Neural crest cell (in vitro differentiated cells): ENCODE measurements around the gene CELF6. TPM values are rescaled to one million over a fixed set of nuclear protein-coding genes. Genes with fewer than 3 reads are reported as not detected.
A peak's percentile ranks its signal among the peaks of the same experiment; 100 is the strongest.

Source experiments
- DNase-seq: peaks from one replicate; pipeline ENCODE4 v3.0.0; 2021; ENCODE audit warnings: low read depth, mixed read lengths, low spot score
- H3K27ac Mint-ChIP-seq: one replicate; pipeline ENCODE4 v1.8.0; 2021; ENCODE audit warnings: mild to moderate bottlenecking, mixed read lengths; ENCODE audit not compliant: unreplicated experiment
- H3K27me3 Mint-ChIP-seq: 2 replicates; pipeline ENCODE4 v1.8.0; 2021; ENCODE audit warnings: low read depth, mild to moderate bottlenecking, mixed read lengths
- H3K36me3 Mint-ChIP-seq: 2 replicates; pipeline ENCODE4 v1.8.0; 2021; ENCODE audit warnings: low read depth, mild to moderate bottlenecking, mixed read lengths
- H3K4me1 Mint-ChIP-seq: 2 replicates; pipeline ENCODE4 v1.8.0; 2021; ENCODE audit warnings: mixed read lengths
- H3K4me3 Mint-ChIP-seq: one replicate; pipeline ENCODE4 v1.8.0; 2021; ENCODE audit warnings: mild to moderate bottlenecking, mixed read lengths
- H3K9me3 Mint-ChIP-seq: 2 replicates; pipeline ENCODE4 v1.8.0; 2021; ENCODE audit warnings: mixed read lengths
- CTCF ChIP-seq: fragments of 200-600 bp; sonication (generic); conservative IDR thresholded peaks from 2 replicates; pipeline ENCODE4 v1.5.0; 2021; ENCODE audit warnings: antibody characterized with exemption, mild to moderate bottlenecking
- total RNA-seq: library from RNA; stranded (reverse); gene quantifications from 2 replicates; pipeline ENCODE4 v1.2.1, GENCODE V29; 2021

Gene CELF6
- total RNA-seq, 1 donor from 2014 or later = 1.3 TPM

- H3K4me1 Mint-ChIP-seq = no peaks in the 10 kb centered on the region
- TF ChIP-seq CTCF = no peak
- H3K9me3 Mint-ChIP-seq = no peaks in the 10 kb centered on the region
- H3K36me3 Mint-ChIP-seq = no peaks in the 10 kb centered on the region
- no peak overlapping the region for H3K27ac Mint-ChIP-seq
- no peak overlapping the region for H3K4me3 Mint-ChIP-seq
- H3K27me3 Mint-ChIP-seq = no peaks in the 10 kb centered on the region
- DNase-seq = no peak
These were observed 18.8 kb upstream of the CELF6 start for GRCh38 chr15:72338617-72339321.

GRCh38 chr15:72338148-72338547 lies 18.2 kb upstream of the CELF6 start:
- H3K27me3 Mint-ChIP-seq = no peaks in the 10 kb centered on the region
- H3K36me3 Mint-ChIP-seq = no peaks in the 10 kb centered on the region
- H3K4me3 Mint-ChIP-seq = no peak overlapping the region
- TF ChIP-seq CTCF = no peak
- no peaks in the 10 kb centered on the region for H3K9me3 Mint-ChIP-seq
- H3K4me1 Mint-ChIP-seq = no peaks in the 10 kb centered on the region
- DNase-seq = no peak
- no peak overlapping the region for H3K27ac Mint-ChIP-seq

- Mint-ChIP-seq H3K27me3 (no peaks in the 10 kb centered on the region), H3K9me3 (no peaks in the 10 kb centered on the region), H3K4me1 (no peaks in the 10 kb centered on the region), H3K27ac (no peak overlapping the region), H3K36me3 (no peaks in the 10 kb centered on the region), H3K4me3 (no peak overlapping the region)
- TF ChIP-seq CTCF = no peak
- no peak for DNase-seq
These were observed 14.9 kb upstream of the CELF6 start for GRCh38 chr15:72334842-72335241.

- no peaks in the 10 kb centered on the region for H3K4me1 Mint-ChIP-seq
These were observed 11.1 kb upstream of the CELF6 start for GRCh38 chr15:72331021-72331420.

GRCh38 chr15:72323752-72324151 lies 3.8 kb upstream of the CELF6 start:
- peaks cover 12% of the 10 kb centered on the region for H3K27me3 Mint-ChIP-seq
- H3K9me3 Mint-ChIP-seq = peaks cover 5% of the 10 kb centered on the region
- peaks cover 15% of the 10 kb centered on the region for H3K36me3 Mint-ChIP-seq
- no peak for DNase-seq
- H3K4me3 Mint-ChIP-seq = peak overlapping the region; percentile 16
- TF ChIP-seq CTCF = no peak
- no peak overlapping the region for H3K27ac Mint-ChIP-seq
- H3K4me1 Mint-ChIP-seq = peaks cover 17% of the 10 kb centered on the region

More at GRCh38 chr15:72331021-72331420, 11.1 kb upstream of the CELF6 start:
- peaks cover 10% of the 10 kb centered on the region for H3K36me3 Mint-ChIP-seq
- H3K4me3 Mint-ChIP-seq = no peak overlapping the region
- TF ChIP-seq CTCF = no peak
- no peak overlapping the region for H3K27ac Mint-ChIP-seq
- H3K9me3 Mint-ChIP-seq = no peaks in the 10 kb centered on the region
- no peaks in the 10 kb centered on the region for H3K27me3 Mint-ChIP-seq
- no peak for DNase-seq
